ENCODE results near the gene ISG15.
"Not testable (repeated sequence)": the region's sequence is repeated elsewhere in the genome, so short reads cannot be mapped to it uniquely, and the experiment has no call there.

Gene ISG15

DNA sequence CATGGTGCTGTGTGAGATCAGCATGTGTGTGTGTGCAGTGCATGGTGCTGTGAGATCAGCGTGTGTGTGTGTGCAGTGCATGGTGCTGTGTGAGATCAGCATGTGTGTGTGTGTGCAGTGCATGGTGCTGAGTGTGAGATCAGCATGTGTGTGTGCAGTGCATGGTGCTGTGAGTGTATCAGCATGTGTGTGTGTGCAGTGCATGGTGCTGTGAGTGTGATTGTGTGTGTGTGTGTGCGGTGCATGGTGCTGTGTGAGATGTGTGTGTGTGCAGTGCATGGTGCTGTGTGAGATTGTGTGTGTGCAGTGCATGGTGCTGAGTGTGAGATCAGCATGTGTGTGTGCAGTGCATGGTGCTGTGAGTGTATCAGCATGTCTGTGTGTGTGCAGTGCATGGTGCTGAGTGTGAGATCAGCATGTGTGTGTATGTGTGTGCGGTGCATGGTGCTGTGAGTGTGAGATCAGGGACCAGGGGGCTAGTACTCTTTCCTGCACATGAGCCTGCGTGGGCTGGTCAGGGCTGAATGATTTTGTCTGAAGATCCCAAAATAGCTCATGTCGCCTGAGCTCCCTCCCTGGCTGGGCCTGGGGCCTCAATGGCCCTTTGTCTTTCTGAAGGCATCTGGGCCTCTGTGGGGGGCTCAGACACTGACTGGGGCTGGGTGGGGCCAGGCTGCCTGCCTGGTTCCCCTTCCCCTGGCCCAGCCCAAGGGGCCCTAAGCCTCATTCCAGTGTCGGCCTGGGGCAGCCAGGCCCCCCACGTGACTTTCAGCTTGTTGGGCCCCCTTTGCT is 17.8 kb downstream of the ISG15 start:
- DNase-seq, result not testable (repeated sequence)

DNA sequence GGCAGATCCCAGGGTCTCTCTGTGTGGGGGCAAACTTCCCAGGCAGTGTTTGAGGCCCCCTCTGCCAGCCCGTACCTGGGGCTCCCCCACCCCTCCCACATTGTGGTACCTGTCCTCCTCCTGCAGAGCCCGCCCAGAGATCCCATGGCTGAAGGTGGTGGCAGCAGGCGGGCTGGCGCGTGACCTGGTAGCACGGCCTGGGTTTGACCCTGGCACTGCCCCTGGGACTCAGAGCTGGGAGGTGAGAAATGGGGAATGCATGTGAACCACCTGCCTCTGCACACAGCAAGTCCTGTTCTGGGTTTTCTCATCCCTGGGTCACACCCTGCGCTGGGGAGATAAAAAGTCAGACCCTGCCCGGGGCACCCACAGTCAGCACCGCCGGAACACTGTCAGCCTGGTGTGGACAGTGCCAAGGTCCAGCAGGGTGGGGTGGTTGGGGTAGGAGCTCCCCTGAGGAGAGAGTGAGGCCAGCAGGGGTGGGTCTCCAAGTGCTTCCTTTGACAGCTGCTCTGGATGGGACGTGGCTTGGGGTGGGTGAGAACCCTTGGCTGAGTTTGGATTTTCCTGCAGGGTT is 18.4 kb downstream of the ISG15 start:
- no peak for DNase-seq

DNA sequence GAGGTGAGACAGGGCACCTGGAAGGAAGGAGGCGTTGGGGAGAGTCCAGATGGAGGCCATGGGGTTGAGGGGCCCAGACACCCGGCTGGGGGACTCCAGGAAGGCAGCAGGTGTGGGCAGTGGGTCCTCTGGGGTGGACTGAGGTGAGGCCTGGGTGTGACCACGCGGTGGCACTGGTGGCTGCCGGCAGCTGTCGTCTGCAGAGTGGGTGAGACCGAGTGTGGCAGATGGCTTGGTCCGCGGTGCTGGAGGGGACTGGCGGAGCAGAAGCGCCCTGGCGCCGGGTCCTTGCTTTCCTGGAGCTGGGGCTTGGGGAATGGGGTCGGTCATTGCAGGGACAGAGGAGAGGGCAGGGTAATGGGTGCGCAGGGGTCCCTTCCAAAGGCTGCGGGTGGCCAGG is 19.1 kb downstream of the ISG15 start:
- DNase-seq, result no peak

DNA sequence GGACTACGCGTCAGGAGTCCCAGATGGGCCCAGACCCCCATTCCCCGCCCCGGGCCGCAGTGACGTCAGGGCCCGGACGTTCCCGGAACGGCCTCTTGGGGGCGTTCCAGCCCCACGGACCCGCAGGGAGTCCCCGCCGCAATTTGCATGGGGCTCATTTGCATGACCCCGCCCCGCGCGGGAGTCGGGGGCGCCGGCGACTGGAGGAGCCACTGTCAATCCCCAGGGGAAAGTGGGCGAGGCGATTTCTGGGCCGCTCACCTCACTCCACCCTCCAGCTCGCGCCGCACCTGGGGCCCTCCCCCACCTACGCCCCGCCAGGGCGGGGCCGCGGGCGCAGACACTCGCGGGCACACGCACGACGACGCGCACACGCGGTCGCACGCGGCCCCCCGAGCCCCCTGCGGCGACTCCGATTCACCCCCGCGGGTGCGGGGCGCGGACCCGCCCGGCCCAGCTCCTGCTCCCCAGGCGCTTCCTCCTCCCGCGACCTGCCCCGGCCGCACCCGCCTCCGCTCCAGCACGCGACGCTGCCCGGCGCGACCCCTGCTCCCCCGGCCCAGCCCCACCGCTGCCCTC is 19.8 kb downstream of the ISG15 start:
- DNase-seq, result peak; percentile 95

DNA sequence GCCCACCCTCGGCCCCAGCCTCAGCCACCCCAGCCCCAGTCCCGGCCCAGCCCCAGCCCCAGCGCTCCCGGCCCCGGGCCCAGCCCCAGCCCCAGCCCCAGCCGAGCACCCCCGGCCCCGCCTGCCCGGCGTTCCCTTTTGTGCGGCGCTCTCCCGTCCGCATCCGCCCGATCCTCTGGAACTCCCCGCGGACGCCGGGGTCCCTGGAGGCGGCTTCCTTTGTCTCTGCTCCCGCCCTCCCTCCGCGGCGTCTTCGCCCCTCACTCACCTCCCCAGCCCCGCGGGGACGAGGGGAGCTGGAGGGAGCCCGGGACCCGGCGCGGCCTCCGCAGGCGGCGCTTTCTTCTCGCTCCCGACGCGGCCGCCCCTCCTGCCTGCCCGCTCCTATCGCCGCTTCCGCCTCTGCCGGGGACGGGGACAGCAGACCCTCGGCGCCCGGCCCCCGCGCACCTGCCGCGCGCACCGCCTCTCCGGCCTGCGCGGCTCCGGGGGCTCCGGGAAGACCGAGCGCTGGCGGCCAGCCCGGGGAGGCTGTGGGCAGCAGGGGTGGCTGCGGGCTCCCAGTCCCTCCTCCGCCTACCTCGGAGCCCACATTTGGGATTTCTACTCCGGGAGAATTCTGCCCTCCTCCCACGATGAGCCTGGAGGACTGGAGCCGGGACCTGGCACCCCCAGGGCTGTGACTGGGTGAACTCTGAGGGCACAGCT is 20.6 kb downstream of the ISG15 start:
- no peak for DNase-seq

DNA sequence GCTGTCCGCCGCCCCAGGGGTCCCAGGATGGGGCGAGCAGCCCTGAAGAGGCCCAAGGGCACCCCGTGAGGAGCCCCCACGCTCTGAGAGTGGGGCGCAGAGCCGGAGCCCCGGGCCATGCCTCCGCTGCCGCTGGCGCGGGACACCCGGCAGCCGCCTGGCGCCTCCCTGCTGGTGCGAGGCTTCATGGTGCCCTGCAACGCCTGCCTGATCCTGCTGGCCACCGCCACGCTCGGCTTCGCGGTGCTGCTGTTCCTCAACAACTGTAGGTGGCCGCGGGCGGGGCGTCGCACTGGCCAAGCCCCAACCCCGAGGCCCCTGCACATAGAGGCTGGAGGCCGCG is 21.1 kb downstream of the ISG15 start:
- DNase-seq, result no peak

DNA sequence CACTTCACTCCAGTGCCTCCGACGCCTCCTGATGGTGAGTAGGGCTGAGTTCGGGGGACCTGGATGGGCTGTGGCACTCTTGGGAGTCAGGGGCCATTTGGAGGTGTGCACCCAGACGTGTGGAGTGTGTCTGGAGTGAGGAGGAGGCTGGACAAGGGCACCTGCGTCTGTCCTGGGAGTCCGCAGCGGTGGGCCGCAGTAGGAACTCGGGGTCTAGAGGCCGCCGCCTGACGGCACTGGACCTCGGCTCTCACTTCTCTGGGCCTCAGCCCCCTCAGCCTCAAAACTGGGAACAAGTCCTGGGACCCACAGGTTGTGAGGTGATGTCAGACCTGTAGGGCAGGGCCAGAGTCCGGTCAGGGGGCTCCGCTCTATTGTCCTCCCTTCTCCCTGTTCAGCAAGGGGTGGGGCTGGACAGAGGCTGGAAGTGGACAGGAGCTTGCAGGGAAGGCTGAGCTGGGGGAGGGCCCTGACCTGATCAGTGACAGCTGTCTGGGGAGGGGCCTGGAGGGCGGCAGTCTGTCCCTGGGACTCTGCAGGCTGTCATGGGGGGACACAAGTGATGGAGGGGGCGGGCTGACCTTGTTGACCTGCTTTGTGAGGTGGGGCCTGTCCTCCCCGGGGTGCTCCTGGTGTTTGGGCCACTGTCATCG is 22.1 kb downstream of the ISG15 start:
- no peak for DNase-seq

DNA sequence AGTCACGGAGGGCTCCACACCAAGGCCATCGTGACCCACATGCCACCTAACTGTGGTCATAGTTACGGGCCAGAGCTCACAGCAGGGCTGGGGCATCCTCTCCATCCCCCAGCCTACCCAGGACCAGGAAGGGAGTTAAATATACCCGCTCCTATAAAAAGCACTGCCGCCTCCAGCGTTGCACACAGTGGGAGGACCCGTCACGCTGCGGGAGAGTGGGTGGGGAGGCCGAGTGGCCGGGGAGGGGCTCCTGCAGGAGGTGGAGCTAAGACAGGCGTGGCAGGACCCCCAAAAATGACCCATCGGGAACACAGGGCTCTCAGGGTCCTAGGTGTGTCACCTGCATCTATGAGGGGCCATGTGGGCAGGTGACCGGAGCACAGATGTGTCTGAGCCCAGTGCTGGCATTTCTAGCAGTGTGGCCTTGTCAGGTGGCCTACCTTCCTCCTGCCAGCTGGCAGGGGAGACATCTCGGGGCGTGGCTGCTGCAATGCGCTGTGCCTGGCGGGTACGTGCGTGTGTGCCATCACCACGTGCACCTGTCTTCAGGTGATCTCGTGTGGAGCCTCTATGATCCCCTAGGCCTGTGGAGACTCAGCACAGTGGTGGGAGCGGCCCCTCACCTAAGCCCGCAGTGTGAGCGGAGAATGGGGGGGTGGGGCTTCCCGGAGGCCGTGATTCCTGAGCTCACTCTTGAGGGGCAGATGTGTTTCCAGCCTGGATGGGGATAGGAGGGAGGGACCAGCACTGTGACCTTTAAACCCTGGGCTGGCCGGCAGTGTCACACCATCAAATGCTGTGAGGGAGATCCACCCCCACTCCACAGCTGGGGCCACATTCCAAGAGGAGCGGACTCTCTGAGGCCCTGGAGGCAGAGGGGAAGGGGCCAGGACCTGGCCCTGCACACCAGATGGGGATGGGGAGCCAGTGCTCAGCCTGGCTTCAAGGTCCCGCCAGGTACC is 24.4 kb downstream of the ISG15 start:
- no peak for DNase-seq

DNA sequence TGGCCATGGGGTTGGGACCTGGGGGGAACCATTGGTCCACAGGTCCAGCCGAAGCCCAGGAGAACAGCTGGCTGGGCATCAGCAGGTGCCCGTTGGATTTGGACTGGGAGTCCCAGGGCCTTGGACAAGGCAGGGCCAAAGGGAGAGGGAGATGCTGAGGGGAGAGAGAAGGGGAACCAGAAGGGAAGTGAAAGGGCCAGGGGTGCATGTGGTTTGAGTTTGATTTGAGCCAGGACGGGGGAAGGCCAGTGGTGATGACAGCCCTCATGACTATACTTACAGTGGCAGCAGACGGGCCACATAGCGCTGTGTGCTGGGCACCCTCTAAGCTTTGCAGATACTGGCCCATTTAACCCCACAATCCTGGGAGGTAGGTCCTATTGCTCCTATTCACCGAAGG is 25.4 kb downstream of the ISG15 start:
- DNase-seq, result no peak

DNA sequence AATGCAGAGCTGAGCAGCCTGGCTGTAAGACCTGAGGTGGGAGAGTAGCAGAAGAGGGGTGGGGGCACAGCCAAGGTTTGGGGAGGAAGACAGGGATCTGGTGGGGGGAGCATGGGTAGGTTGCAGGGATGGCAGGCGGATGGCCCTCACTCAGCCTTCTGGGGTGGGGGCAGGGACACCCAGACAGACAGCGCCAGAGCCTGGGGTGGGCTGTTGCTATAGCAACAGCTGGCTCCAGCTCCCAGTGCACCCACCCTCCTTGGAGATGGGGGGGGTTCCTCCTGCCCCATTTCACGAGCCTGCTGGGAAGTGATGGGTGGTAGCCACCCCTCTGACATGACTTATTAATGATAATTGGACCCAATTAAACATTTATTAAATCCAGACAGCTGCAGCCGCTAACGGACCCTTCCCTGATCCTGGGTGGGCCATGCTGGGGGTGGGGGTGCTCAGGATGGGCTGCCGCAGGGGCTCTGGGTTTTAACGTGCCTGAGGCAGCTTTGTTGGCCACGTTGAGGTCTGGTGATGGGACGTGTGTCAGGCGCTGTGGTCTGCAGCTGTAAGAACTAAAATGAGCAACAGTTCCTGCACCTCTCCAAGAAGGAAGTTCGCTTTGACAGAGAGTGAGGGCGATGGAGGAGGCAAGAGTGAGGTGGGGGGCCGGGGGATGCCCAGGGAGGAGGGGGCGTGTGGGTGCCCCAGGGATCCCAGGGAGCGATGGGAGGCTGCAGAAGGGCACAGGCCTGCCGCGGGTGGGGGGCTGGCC is 26.0 kb downstream of the ISG15 start:
- DNase-seq, result no peak

DNA sequence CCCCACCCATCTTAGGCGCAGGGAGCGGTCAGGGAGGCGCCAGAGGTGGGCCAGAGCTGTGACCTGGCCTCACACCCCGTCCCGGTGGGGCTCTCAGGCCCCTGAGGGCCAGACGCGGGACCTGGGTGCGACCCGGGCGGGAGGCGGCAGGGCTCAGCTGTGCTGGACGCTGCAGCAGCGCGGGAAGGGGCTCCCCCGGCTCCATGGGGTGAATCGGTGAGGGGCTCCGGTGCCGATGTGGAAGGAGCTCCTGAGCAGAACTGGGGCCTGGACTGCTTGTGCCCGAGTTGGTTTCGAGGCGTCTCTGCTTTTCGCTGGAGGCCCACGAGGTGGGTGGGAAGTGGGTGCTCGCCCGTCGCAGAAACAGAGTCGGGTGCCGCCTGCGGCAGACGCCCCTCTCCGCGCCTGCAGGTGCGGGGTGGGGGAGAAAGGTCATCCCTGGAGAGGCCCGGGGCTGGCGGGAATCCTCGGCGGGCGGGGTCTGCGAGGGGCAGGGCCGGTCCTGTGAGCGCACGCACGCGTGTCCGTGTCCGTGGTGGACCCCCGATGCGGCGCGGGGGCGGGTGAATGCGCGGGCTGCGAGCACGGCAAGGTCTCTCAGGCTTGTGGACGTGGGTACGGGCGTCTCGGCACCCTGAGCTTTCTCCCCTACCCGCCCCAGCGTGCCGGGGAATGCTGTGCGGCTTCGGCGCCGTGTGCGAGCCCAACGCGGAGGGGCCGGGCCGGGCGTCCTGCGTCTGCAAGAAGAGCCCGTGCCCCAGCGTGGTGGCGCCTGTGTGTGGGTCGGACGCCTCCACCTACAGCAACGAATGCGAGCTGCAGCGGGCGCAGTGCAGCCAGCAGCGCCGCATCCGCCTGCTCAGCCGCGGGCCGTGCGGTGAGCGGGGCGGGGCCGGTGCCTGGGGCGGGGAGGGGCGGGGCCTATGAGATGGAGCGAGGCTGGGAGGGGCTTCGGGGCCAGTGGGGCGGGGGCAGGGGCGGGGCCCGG is 27.0 kb downstream of the ISG15 start:
- DNase-seq, result peak; percentile 90

DNA sequence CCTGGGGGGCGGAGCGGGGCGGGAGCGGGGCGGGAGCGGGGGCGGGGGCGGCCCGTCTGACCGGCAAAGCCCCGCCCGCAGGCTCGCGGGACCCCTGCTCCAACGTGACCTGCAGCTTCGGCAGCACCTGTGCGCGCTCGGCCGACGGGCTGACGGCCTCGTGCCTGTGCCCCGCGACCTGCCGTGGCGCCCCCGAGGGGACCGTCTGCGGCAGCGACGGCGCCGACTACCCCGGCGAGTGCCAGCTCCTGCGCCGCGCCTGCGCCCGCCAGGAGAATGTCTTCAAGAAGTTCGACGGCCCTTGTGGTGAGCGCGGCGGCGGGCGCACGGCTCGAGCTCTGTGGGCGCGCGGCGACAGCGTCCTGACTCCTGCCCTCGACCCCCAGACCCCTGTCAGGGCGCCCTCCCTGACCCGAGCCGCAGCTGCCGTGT is 27.8 kb downstream of the ISG15 start:
- no peak for DNase-seq

DNA sequence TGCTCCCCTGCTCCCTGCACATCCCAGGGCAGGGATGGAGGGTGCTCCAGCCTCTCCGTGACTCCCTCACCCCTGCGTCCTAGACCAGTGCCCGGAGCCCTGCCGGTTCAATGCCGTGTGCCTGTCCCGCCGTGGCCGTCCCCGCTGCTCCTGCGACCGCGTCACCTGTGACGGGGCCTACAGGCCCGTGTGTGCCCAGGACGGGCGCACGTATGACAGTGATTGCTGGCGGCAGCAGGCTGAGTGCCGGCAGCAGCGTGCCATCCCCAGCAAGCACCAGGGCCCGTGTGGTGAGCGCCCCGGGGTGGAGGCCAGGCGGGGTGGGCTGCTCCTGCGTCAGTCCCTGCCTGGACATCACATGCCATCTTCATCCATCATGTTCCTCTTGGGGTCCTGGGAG is 28.6 kb downstream of the ISG15 start:
- no peak for DNase-seq

DNA sequence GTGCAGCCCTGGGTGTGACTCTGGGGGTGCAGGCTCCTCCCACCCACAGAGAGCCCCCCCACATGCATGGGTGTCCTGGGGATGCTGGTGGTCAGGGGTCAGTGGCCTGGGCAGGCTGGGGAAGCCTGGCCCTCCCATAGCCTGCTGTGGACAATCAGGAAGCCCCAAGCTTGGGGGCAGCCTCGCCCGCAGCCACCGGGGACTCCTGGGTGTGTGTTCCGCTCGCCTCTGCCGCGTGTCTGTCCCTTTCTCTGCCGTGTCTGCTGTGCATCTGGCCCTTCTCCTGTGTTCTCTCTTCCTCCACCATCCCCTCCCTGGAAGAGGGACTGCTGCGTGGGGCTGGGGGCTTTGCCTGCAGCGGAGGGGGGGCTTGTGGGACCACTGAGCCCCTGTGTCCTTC is 29.5 kb downstream of the ISG15 start:
- no peak for DNase-seq

DNA sequence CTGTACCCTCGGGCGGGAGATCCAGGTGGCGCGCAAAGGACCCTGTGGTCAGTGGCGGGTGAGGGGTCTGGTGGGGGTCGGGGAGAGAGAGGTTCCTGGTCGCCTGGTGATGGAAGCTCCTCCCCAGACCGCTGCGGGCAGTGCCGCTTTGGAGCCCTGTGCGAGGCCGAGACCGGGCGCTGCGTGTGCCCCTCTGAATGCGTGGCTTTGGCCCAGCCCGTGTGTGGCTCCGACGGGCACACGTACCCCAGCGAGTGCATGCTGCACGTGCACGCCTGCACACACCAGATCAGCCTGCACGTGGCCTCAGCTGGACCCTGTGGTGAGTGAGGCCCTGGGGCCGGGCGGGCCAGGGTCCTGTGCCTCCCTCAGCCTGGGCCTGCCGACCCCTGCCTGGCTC is 30.1 kb downstream of the ISG15 start:
- no peak for DNase-seq

DNA sequence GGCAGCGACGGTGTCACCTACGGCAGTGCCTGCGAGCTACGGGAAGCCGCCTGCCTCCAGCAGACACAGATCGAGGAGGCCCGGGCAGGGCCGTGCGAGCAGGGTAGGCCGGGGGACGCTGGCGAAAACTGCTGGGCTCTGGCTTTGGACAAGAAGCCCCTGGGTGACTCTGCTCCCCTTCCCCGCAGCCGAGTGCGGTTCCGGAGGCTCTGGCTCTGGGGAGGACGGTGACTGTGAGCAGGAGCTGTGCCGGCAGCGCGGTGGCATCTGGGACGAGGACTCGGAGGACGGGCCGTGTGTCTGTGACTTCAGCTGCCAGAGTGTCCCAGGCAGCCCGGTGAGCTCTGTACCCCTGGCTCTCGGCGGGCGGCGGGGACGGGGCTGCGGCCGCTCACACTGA is 30.6 kb downstream of the ISG15 start:
- no peak for DNase-seq

DNA sequence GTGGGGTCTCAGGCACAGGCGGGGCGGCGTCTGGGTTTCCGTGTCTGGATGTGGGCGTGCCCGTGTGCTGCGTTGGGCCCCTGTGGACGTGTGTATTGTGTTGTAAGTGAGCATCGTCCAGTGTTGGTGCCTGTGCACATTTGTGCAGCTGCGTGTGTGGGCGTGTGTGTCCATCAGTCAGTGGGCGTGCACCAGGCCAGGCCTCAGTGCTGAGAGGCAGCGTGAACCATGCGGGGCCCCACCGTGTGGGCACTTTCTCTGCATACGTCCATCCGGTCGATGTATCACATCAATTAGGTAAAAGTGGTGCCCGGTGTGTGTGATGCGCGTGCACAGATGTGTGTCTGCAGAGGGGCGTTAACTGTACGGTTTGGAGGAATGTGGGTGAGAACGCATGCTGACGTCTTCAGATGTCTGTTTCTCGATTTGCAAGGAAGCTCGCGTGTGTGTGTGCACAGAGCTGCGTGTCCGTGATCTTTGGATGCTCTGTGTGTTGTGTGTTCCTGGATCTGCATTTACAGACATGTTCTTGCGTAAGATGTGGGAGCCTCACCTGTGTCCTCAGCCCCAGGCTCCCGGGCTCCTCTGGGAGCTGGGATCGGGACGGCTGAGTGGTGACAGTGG is 31.3 kb downstream of the ISG15 start:
- no peak for DNase-seq

DNA sequence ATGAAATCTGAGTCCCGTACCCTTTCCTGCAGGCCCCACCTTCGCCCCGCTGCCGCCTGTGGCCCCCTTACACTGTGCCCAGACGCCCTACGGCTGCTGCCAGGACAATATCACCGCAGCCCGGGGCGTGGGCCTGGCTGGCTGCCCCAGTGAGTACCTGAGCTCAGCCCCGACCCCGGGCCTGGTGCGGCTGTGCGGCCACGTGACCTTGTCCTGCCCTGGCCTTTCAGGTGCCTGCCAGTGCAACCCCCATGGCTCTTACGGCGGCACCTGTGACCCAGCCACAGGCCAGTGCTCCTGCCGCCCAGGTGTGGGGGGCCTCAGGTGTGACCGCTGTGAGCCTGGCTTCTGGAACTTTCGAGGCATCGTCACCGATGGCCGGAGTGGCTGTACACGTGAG is 31.8 kb downstream of the ISG15 start:
- DNase-seq, result no peak

DNA sequence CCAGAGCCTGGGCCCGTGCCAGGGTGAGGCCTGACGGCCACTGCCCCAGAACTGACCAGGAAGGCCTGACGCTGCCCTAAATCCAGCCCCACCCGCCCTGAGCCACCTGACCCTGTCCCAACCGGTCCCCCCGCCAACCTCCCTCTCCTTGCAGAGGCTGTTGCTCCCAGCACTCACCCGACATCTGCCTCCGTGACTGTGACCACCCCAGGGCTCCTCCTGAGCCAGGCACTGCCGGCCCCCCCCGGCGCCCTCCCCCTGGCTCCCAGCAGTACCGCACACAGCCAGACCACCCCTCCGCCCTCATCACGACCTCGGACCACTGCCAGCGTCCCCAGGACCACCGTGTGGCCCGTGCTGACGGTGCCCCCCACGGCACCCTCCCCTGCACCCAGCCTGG is 32.9 kb downstream of the ISG15 start:
- no peak for DNase-seq

DNA sequence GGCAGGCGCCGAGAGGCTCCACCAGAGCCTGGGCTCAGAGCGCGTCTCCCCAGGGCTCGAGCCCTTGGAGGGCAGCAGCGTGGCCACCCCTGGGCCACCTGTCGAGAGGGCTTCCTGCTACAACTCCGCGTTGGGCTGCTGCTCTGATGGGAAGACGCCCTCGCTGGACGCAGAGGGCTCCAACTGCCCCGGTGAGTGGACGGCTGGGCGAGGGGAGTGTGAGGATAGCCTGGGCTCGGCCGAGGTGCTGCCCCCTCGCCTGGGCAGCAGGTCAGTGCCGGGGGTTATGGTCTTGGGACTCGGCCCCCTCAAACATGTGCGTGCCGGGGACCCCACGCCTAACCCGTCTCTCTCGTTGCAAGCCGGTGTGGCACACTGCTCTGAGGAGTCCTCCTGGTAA is 33.5 kb downstream of the ISG15 start:
- no peak for DNase-seq
